H9 (cell line): ENCODE data around the gene SDHA. TPM values are rescaled to one million over a fixed set of nuclear protein-coding genes. Genes with fewer than 3 reads are reported as not detected.
"Not testable (repeated sequence)": the region's sequence is repeated elsewhere in the genome, so short reads cannot be mapped to it uniquely, and the experiment has no call there.

Source experiments
- DNase-seq: peaks from one replicate; pipeline ENCODE4 v3.0.0-alpha.2; 2017
- H2AFZ ChIP-seq: one replicate; pipeline ENCODE4 v1.6.1; 2013; ENCODE audit warnings: mild to moderate bottlenecking, low read length, control low read depth, moderate library complexity
- H2AK5ac ChIP-seq: 2 replicates; pipeline ENCODE4 v1.6.1; 2013; ENCODE audit warnings: low read length, control low read depth, mixed read lengths; ENCODE audit not compliant: insufficient read length
- H2BK120ac ChIP-seq: one replicate; pipeline ENCODE4 v1.6.1; 2013; ENCODE audit warnings: low read depth, mild to moderate bottlenecking, low read length, control low read depth, inconsistent platforms; ENCODE audit not compliant: poor library complexity, severe bottlenecking
- H2BK12ac ChIP-seq: 2 replicates; pipeline ENCODE4 v1.6.1; 2013; ENCODE audit warnings: low read length, control low read depth, mixed read lengths, low read depth; ENCODE audit not compliant: insufficient read length
- H2BK15ac ChIP-seq: 2 replicates; pipeline ENCODE4 v1.6.1; 2013; ENCODE audit warnings: low read depth, low read length, control low read depth
- H2BK20ac ChIP-seq: one replicate; pipeline ENCODE4 v1.6.1; 2013; ENCODE audit warnings: low read depth, mild to moderate bottlenecking, low read length, control low read depth, inconsistent platforms; ENCODE audit not compliant: poor library complexity, severe bottlenecking
- H2BK5ac ChIP-seq: 2 replicates; pipeline ENCODE4 v1.6.1; 2013; ENCODE audit warnings: low read length, control low read depth, mixed read lengths; ENCODE audit not compliant: insufficient read length
- H3K14ac ChIP-seq: 2 replicates; pipeline ENCODE4 v1.6.1; 2013; ENCODE audit warnings: low read length, control low read depth; ENCODE audit not compliant: insufficient read depth
- H3K18ac ChIP-seq: 2 replicates; pipeline ENCODE4 v1.6.1; 2013; ENCODE audit warnings: low read depth, mild to moderate bottlenecking, mixed read lengths, low read length, control low read depth; ENCODE audit not compliant: insufficient read length
- H3K23ac ChIP-seq: 2 replicates; pipeline ENCODE4 v1.6.1; 2013; ENCODE audit warnings: low read length, control low read depth, mixed read lengths, low read depth; ENCODE audit not compliant: insufficient read length
- H3K23me2 ChIP-seq: 2 replicates; pipeline ENCODE4 v1.6.1; 2013; ENCODE audit warnings: low read depth, mild to moderate bottlenecking, mixed read lengths, low read length, control low read depth; ENCODE audit not compliant: insufficient read length, poor library complexity, severe bottlenecking
- H3K27ac ChIP-seq: 2 replicates; pipeline ENCODE4 v1.5.1; 2013; ENCODE audit warnings: low read length, control low read depth, mixed read lengths, low read depth; ENCODE audit not compliant: insufficient read length
- H3K27me3 ChIP-seq: 2 replicates; pipeline ENCODE4 v1.6.1; 2013; ENCODE audit warnings: low read length, control low read depth, inconsistent platforms; ENCODE audit not compliant: insufficient read depth
- H3K4ac ChIP-seq: 2 replicates; pipeline ENCODE4 v1.6.1; 2013; ENCODE audit warnings: low read depth, mild to moderate bottlenecking, control low read depth, inconsistent platforms, low read length, moderate library complexity
- H3K4me1 ChIP-seq: 2 replicates; pipeline ENCODE4 v1.6.1; 2013; ENCODE audit warnings: low read length, control low read depth, inconsistent platforms; ENCODE audit not compliant: insufficient read depth
- H3K4me2 ChIP-seq: 2 replicates; pipeline ENCODE4 v1.6.1; 2013; ENCODE audit warnings: low read length, control low read depth, mixed read lengths; ENCODE audit not compliant: insufficient read length, insufficient read depth
- H3K56ac ChIP-seq: 2 replicates; pipeline ENCODE4 v1.6.1; 2013; ENCODE audit warnings: low read depth, mild to moderate bottlenecking, mixed read lengths, low read length, control low read depth; ENCODE audit not compliant: insufficient read length
- H3K79me1 ChIP-seq: 2 replicates; pipeline ENCODE4 v1.6.1; 2013; ENCODE audit warnings: low read depth, mild to moderate bottlenecking, moderate library complexity, low read length, control low read depth, inconsistent platforms; ENCODE audit not compliant: insufficient read depth, poor library complexity, severe bottlenecking
- H3K79me2 ChIP-seq: 2 replicates; pipeline ENCODE4 v1.6.1; 2013; ENCODE audit warnings: low read length, control low read depth, inconsistent platforms; ENCODE audit not compliant: insufficient read depth
- H3K9ac ChIP-seq: 2 replicates; pipeline ENCODE4 v1.6.1; 2013; ENCODE audit warnings: low read length, control low read depth, mixed read lengths; ENCODE audit not compliant: insufficient read length; ENCODE audit errors: extremely low read depth
- H3K9me3 ChIP-seq: one replicate; pipeline ENCODE4 v1.6.1; 2013; ENCODE audit warnings: low read depth, low read length, inconsistent platforms; ENCODE audit not compliant: control insufficient read depth
- H3T11ph ChIP-seq: one replicate; pipeline ENCODE4 v1.6.1; 2013; ENCODE audit warnings: mild to moderate bottlenecking, low read length, control low read depth, inconsistent platforms
- H4K20me1 ChIP-seq: one replicate; pipeline ENCODE4 v1.6.1; 2013; ENCODE audit not compliant: control insufficient read depth, insufficient read length, insufficient read depth
- H4K5ac ChIP-seq: 2 replicates; pipeline ENCODE4 v1.6.1; 2013; ENCODE audit warnings: low read depth, mild to moderate bottlenecking, mixed read lengths, low read length, control low read depth; ENCODE audit not compliant: insufficient read length
- H4K8ac ChIP-seq: replicated peaks from 2 replicates; pipeline ENCODE4 v1.6.1; 2013; ENCODE audit warnings: low read length, control low read depth, mixed read lengths, low read depth; ENCODE audit not compliant: insufficient read length
- H4K91ac ChIP-seq: 2 replicates; pipeline ENCODE4 v1.6.1; 2013; ENCODE audit warnings: low read depth, mild to moderate bottlenecking, moderate library complexity, mixed read lengths, low read length, control low read depth; ENCODE audit not compliant: insufficient read length
- H3K27ac Mint-ChIP-seq, 3 experiments: 2 replicates in 2 of 3; 3 replicates in 1 of 3; pipeline ENCODE4 v1.8.0; 2020 to 2021; ENCODE audit warnings: mixed read lengths in 3 of 3, mild to moderate bottlenecking in 1 of 3, moderate library complexity in 1 of 3
- H3K27me3 Mint-ChIP-seq: 2 replicates; pipeline ENCODE4 v1.8.0; 2021; ENCODE audit warnings: low read depth, mild to moderate bottlenecking, moderate library complexity, mixed read lengths
- H3K36me3 Mint-ChIP-seq, 3 experiments: 2 replicates in 2 of 3; 3 replicates in 1 of 3; pipeline ENCODE4 v1.8.0; 2020 to 2021; ENCODE audit warnings: low read depth in 3 of 3, mixed read lengths in 3 of 3; ENCODE audit not compliant: insufficient read depth in 1 of 3
- H3K4me1 Mint-ChIP-seq, 2 experiments: 2 replicates each; pipeline ENCODE4 v1.8.0; 2020; ENCODE audit warnings: mixed read lengths in 2 of 2
- H3K4me3 Mint-ChIP-seq, 2 experiments: 2 replicates in 1 of 2; 3 replicates in 1 of 2; pipeline ENCODE4 v1.8.0; 2020 to 2021; ENCODE audit warnings: mild to moderate bottlenecking in 2 of 2, mixed read lengths in 2 of 2, moderate library complexity in 1 of 2
- H3K9me3 Mint-ChIP-seq, 2 experiments: 2 replicates in 1 of 2; 3 replicates in 1 of 2; pipeline ENCODE4 v1.8.0; 2020; ENCODE audit warnings: mild to moderate bottlenecking in 2 of 2, mixed read lengths in 2 of 2, moderate library complexity in 1 of 2
- WGBS: extraction: QIAGEN DNeasy Blood & Tissue Kit; methylation state at CpG from one replicate; pipeline ENCODE4 v1.1.7; 2013; ENCODE audit warnings: missing lambda C conversion rate, low lambda C conversion rate, mixed read lengths; ENCODE audit not compliant: insufficient read length; ENCODE audit errors: extremely low coverage; 5-methylcytosine and 5-hydroxymethylcytosine counted together
- total RNA-seq: library from RNA; stranded (reverse); gene quantifications from 2 replicates; pipeline ENCODE4 v1.2.1, GENCODE V29; 2021

Gene SDHA
- total RNA-seq, 1 experiment from 2014 or later, result 84.8 TPM

DNA sequence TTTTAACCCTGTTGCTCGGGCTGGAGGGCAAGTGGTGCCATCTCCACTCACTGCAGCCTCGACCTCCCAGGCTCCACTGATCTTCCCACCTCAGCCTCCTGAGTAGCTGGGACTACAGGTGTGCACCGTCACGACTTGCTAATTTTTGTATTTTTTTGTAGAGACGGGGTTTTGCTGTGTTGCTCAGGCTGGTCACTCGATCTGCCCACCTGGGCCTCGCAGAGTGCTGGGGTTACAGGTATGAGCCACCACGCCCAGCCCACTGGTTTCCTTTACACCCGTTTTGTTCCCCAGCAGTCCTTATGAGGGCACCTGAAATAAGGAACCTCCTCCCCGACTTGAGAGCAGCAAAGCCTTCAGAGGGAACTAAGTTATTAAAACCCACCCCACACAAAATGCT, 2.0 kb upstream of the SDHA start:
- H2BK12ac ChIP-seq, H3K27ac ChIP-seq, H3K27me3 Mint-ChIP-seq, H3K9me3 ChIP-seq, H3K4me3 Mint-ChIP-seq, H3K27me3 ChIP-seq, H4K91ac ChIP-seq, DNase-seq, H3K56ac ChIP-seq, H3K4ac ChIP-seq, H2BK15ac ChIP-seq, H3K23ac ChIP-seq, H3T11ph ChIP-seq, H3K9me3 Mint-ChIP-seq, H3K4me2 ChIP-seq, H3K18ac ChIP-seq, H3K4me1 ChIP-seq, H3K79me1 ChIP-seq, H4K20me1 ChIP-seq, H2BK5ac ChIP-seq, H2AFZ ChIP-seq, H3K27ac Mint-ChIP-seq, H4K8ac ChIP-seq, H3K79me2 ChIP-seq, H4K5ac ChIP-seq, H3K23me2 ChIP-seq, H2BK120ac ChIP-seq, H2AK5ac ChIP-seq, H2BK20ac ChIP-seq, H3K14ac ChIP-seq, H3K9ac ChIP-seq: not testable (repeated sequence)
- no CpG with 5 or more reads among the region's 10 CpGs for WGBS
- Mint-ChIP-seq H3K4me1 (peaks cover 24% of the 10 kb centered on the region in 2 experiments), H3K36me3 (peaks cover 16 to 32% (median 25%) of the 10 kb centered on the region in 3 experiments; a peak in 6 of 7 replicates)
